GM12878 (cell line): ENCODE data around the gene RTN4. TPM values are rescaled to one million over a fixed set of nuclear protein-coding genes. Genes with fewer than 3 reads are reported as not detected.

Source experiments
- BCLAF1 ChIP-seq: fragments of 450-650 bp; IDR thresholded peaks from 2 replicates; pipeline ENCODE4 v1.6.1; 2017; ENCODE audit warnings: antibody characterized with exemption, mild to moderate bottlenecking, moderate library complexity
- BHLHE40 ChIP-seq, 2 experiments: fragments of 450-650 bp in 1 of 2; IDR thresholded peaks; 2 replicates each; pipeline ENCODE4 v1.6.1; 2011 to 2017; ENCODE audit warnings: low read depth in 2 of 2, borderline replicate concordance in 1 of 2, improper control_type of control experiment in 1 of 2, low read length in 1 of 2, mild to moderate bottlenecking in 1 of 2
- CREM ChIP-seq: IDR thresholded peaks from 2 replicates; pipeline ENCODE4 v1.6.1; 2014; ENCODE audit warnings: antibody characterized with exemption, low read depth
- HSF1 ChIP-seq: fragments of 150-350 bp; IDR thresholded peaks from 2 replicates; pipeline ENCODE4 v1.6.1; 2014; ENCODE audit warnings: mild to moderate bottlenecking, low read depth, low read length
- KLF5 ChIP-seq: fragments of 450-650 bp; IDR thresholded peaks from 2 replicates; pipeline ENCODE4 v1.6.1; 2014; ENCODE audit warnings: mild to moderate bottlenecking; ENCODE audit not compliant: partially characterized antibody
- MAX ChIP-seq: IDR thresholded peaks from 2 replicates; pipeline ENCODE4 v1.6.1; 2012; ENCODE audit warnings: low read depth, low read length, improper control_type of control experiment
- MYB ChIP-seq: fragments of 150-350 bp; IDR thresholded peaks from 2 replicates; pipeline ENCODE4 v1.6.1; 2014; ENCODE audit warnings: mild to moderate bottlenecking, low read depth, low read length, borderline replicate concordance
- NFIC ChIP-seq: IDR thresholded peaks from 2 replicates; pipeline ENCODE4 v1.6.1; 2012; ENCODE audit warnings: low read depth, mild to moderate bottlenecking, inconsistent platforms, low read length, moderate library complexity
- NFYB ChIP-seq: IDR thresholded peaks from 2 replicates; pipeline ENCODE4 v1.6.1; 2011; ENCODE audit warnings: low read depth, mild to moderate bottlenecking, low read length, improper control_type of control experiment, moderate library complexity; ENCODE audit not compliant: insufficient read depth
- NKRF ChIP-seq: fragments of 450-650 bp; conservative IDR thresholded peaks from 2 replicates; pipeline ENCODE4 v1.6.1; 2017; ENCODE audit warnings: mild to moderate bottlenecking, moderate library complexity
- NR2C1 ChIP-seq: fragments of 450-650 bp; IDR thresholded peaks from 2 replicates; pipeline ENCODE4 v1.6.1; 2017; ENCODE audit warnings: antibody characterized with exemption, mild to moderate bottlenecking, moderate library complexity
- NR2F1 ChIP-seq: fragments of 450-650 bp; conservative IDR thresholded peaks from 2 replicates; pipeline ENCODE4 v1.6.1; 2017; ENCODE audit warnings: mild to moderate bottlenecking
- RAD21 ChIP-seq: IDR thresholded peaks from 2 replicates; pipeline ENCODE4 v1.6.1; 2011; ENCODE audit warnings: mild to moderate bottlenecking, low read depth, low read length, moderate library complexity; ENCODE audit not compliant: insufficient read depth
- RUNX3 ChIP-seq: IDR thresholded peaks from 2 replicates; pipeline ENCODE4 v1.6.1; 2012; ENCODE audit warnings: low read length, inconsistent platforms
- SPI1 ChIP-seq: IDR thresholded peaks from 2 replicates; pipeline ENCODE4 v1.6.1; 2011; ENCODE audit warnings: low read depth, mild to moderate bottlenecking, low read length, moderate library complexity, borderline replicate concordance; ENCODE audit not compliant: insufficient read depth
- TCF7 ChIP-seq: IDR thresholded peaks from 2 replicates; pipeline ENCODE4 v1.6.1; 2014; ENCODE audit warnings: antibody characterized with exemption, borderline replicate concordance
- ZBTB4 ChIP-seq: fragments of 450-650 bp; formaldehyde crosslinking; IDR thresholded peaks from 2 replicates; pipeline ENCODE4 v1.4.0; 2022; ENCODE audit warnings: mild to moderate bottlenecking, moderate library complexity
- ZNF207 ChIP-seq: fragments of 450-650 bp; IDR thresholded peaks from 2 replicates; pipeline ENCODE4 v1.6.1; 2014; ENCODE audit warnings: antibody characterized with exemption, mild to moderate bottlenecking, borderline replicate concordance
- polyA plus RNA-seq, 11 experiments: library from polyadenylated mRNA; depleted of rRNA in 4 of 11; unstranded in 6 of 11; stranded (reverse) in 5 of 11; fragments of >200 nt; fragmentation: Nextera tagmentation in 4 of 11; fragmentation: Illumina TruSeq in 1 of 11; extraction: Ambion mirVana in 4 of 11; extraction: Trizol in 1 of 11; gene quantifications; 1 replicate in 1 of 11; 2 replicates in 10 of 11; pipeline versions ENCODE4 v1.2.1 to v1.2.3, GENCODE V29; 2011 to 2016; ENCODE audit warnings: inconsistent platforms in 2 of 11, missing spikeins in 2 of 11, low read depth in 1 of 11
- total RNA-seq, 4 experiments: library from RNA; depleted of rRNA in 3 of 4; stranded (reverse); fragments of >200 nt in 3 of 4; fragmentation: Illumina TruSeq in 1 of 4; extraction: Trizol in 1 of 4; gene quantifications; 2 replicates each; pipeline versions ENCODE4 v1.2.1 to v1.2.3, GENCODE V29; 2013 to 2021

Gene RTN4
- total and polyA plus RNA-seq, 10 of the 15 experiments (the other 5 are each of a cell fraction or from before 2014, with no cell fraction given), result 56.0 to 133 (median 83.3) TPM

- TF ChIP-seq NR2C1 (no peak), NKRF (no peak), ZNF207 (no peak), RUNX3 (0 out of 2 replicates have a peak, but pooled peaks have one; percentile 50), RAD21 (no peak), BHLHE40 (IDR thresholded peaks at IDR 0.05; ENCODE audit: borderline replicate concordance in 1 of 2, low read depth in 2 of 2, low read length in 1 of 2) (peak; percentile 39 to 71; a peak in 3 of 4 replicates), BCLAF1 (no peak), CREM (no peak), MYB (no peak), NFIC (no peak), TCF7 (no peak), KLF5 (no peak), SPI1 (no peak), MAX (no peak), ZBTB4 (CRISPR knock-in tag) (no peak), NR2F1 (peak; percentile 52; the same call in 1 of the 2 replicates), HSF1 (no peak), NFYB (no peak)
Measured at GRCh38 chr2:54945391-54946219, 104.6 kb downstream of the RTN4 start (continued).
